CD4-positive, alpha-beta T cell treated with Interleukin-6 at 100 ng/mL for 8 hours (primary cell): ENCODE results near the gene ATP6V1C2.
"Not testable (repeated sequence)": the region's sequence is repeated elsewhere in the genome, so short reads cannot be mapped to it uniquely, and the experiment has no call there.

Experiments used
- DNase-seq: peaks from one replicate; pipeline ENCODE4 v3.0.0-alpha.2; 2020; ENCODE audit warnings: mixed read lengths, low spot score

The ATP6V1C2 gene

DNA sequence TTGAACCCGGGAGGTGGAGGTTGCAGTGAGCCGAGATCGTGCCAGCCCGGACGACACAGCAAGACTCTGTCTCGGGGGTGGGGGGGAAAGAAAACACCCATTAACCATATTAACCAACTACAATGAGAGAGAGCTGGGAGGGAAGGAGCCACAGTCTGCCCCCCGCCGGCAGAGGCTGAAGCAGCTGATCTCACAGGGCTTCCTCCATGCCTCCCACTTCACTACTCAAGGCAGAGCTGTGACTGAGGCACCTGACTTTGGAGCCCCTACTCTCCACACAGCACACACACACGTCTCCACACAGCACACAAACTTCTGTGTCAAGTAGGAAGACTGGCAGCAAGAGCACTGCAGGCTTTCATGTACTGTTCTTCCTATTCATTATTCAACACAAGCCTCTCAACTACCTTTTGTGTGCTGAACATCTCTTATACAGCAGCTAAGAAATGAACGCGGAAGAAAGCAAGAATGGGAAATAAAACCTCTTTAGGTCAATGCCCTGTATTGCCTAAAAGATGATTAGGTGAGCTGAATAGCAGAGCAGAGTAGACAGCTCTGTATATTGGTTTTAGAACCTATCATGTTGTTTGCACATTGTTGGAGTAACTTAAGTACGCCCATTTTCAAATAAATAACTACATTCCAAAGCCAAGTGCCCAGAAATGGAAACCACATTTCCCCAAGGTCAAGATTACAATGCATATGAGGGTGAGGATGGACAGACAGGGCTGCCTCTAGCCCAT lies 65.0 kb downstream of the ATP6V1C2 start:
- DNase-seq: no peak

DNA sequence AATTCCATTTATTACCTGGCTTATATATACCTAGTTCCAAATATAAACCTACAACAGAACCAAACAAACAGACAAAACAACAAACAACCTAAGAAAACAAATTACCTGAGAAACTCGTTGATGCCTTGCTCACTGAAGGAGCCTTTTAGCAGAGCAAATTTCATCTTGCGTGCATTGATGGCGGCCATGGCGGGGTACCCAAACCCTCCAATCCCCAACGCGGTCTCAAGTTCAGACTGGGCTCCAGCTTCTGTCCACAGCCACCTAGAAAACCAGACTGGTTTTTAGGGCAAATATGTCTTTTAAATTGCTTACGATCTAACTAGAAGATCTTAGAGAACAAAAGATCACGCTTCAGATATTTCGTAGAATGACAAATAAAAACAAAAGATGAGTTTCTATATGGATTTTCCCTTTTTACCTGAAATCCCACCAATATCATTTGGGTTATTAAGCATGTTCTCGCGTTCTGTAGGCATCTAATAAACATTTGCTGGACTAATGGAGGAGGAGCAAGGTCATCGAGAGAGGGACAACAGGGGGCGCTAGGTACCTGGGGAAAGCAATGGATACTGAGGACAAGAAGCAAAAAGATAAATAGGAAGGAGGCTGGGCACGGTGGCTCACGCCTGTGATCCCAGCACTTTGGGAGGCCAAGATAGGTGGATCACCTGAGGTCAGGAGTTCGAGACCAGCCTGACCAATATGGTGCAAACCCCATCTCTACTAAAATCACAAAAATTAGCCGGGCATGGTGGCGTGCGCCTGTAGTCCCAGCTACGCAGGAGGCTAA lies 65.9 kb downstream of the ATP6V1C2 start:
- no peak for DNase-seq

DNA sequence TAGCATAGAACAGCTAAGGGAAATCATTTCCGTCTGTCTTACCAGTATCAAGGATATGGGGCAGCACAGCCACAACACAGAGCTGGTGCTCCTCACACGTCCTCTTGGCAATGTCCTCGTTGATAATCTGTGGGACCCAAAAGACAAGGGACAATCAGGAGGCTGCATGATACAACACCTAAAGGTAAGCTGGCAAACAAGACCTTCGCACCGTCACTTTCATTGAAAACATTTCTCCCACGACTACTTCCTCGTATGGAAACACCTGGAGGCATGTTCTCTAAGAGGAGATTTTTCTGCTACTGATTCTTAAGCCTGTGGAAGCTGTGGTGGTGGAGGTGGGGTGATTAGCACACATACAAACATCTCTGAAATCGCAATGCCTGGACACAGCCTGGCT lies 67.4 kb downstream of the ATP6V1C2 start:
- no peak for DNase-seq

DNA sequence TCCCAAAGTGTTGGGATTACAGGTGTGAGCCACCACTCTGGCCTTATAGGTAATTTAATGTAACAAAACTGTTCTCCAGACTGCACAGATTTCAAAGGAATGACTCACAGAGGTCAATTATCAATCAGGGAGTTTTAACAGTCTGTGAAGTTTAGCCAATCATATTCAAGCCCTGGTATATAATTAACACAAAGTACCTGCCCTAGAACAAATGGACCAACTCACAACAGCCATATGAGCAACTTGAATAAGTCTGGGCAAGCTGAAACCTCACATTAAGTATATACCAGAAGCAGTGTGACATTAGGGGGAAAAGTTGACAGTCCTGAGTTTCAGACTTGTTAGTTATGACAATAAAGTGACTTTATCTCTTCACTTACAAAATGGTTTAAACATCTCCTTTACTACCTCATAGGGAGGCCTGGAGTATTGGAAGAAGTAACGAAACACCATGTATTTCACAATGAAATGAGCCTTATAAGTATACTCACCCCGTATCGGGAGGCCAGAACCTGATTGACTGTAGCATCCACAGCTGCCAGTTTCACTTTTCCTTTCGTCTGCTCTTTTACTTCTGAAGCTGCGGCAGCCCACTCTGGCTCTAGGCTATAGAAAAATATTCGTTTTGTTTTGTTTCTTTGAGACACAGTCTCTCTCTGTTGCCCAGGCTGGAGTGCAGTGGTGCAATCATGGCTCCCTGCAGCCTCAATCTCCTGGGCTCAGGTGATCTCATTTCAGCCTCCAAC lies 69.0 kb downstream of the ATP6V1C2 start:
- no peak for DNase-seq

DNA sequence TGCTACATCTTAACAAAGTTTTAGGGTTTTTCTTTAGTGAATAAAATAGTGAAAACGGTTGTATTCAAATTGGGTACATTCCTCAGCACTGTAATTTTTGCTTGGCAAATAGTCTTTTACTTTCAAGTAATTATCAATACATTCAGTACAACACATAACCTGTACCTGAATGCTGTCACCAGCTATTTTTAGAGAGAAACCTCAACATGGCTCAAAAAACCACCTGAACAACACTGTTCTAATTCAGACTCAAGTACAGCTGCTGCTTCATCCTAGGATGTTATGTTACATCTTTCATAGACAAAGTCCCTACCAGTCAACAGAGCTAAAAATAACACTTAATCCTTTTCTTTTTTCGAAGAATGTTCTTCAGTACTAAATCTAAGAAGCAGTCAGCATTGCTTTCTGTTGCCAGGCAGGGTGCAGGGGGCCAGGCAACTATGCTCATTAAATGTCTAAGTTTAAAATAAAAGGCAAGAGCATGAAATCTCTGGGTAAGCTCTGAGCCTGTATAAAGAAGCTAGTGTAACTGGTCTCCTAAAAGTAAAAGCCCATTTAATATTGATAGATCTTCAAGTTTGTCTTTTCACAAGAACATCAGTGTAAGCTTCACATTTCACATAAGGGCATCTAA lies 70.7 kb downstream of the ATP6V1C2 start:
- no peak for DNase-seq

DNA sequence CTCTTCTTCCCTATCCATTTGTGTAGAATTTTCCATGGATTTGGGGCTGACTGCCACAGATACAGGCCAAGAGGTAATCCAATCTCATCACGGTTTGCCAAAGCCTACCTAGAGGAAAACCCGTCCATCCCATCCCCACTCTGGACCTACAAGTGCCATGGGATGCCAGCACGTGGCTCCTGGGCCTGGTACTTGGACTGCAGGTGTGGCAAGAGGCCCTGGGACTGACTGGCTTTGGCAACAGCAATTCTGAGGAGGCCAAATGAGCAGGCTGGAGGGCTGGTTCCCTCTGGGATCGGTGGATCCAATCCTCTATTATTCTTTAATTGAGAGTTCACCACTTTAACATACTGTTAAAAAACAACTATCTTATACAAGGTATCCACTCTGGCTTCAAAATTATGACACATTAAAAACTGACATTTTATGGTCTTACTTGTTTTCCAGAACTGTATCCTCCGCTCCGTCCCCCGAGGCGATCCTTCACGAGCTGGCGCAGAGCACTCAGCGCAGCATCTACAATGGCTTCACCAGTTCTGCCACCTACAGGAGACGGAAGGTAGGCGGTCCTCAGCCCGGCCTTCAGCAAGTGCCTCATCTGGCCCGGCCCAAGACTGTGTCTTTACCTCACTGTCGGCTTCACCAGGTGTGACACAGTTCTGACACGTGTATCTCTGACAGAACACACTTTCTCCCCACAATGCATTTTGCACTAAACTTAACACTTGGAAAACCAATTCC lies 71.4 kb downstream of the ATP6V1C2 start:
- no peak for DNase-seq

DNA sequence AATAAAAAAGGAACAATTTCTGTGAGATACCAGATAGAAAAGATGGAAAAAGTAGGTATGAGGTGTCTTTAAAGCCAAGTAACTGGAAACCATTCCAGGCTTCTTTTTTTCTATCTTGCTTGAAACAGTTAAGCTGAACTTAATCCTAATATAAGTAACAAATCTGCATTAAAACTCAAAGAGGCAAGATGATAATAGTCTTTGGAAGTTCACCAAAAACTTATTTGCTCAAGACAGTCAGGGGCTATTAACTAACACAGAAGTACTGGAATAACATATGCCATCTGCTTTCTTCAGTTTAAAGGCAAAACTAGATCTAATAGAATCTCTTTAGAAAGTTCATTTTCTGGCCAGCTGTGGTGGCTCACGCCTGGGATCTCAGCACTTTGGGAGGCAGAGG lies 72.4 kb downstream of the ATP6V1C2 start:
- no peak for DNase-seq

DNA sequence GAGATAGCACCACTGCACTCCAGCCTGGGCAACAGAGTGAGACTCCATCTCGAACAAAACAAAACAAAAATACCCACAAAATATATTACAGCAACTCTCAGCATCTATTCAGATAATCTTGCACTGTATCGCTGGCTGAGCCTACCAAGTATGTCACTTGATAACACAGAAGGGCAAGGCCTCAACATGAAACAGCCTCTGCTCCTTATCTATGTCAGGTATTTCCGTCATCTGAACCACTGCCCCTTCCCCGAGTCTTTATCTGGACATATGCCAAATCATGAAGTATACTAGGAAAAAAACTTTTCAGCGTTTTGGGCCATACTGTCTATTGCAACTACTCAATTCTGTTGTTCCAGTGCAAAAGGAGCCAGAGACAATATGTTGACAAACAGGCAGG lies 73.4 kb downstream of the ATP6V1C2 start:
- DNase-seq: no peak

DNA sequence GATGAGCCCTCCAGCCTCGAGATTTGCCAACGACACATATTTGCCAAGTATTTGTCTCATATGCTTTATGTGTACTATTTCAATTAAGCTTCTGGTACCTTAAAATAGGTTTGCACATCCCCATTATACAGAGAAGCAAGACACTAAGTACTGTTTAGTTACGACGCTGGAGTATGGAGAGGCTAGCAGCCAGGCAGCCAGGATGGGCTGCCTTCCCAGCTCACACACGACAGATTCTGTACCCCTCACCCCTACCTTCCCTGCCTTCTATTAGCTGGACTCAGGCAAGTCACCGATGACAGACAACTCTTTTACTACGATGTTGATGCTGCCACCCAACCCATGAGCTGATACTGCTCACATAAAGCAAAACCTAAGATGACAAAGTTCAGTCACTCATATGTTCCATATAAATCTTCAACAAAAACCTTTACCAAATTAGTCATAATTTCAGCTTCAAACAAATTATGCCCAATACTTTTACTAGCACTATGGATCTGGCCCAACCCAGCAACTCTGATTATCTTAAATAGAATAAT lies 74.1 kb downstream of the ATP6V1C2 start:
- no peak for DNase-seq

DNA sequence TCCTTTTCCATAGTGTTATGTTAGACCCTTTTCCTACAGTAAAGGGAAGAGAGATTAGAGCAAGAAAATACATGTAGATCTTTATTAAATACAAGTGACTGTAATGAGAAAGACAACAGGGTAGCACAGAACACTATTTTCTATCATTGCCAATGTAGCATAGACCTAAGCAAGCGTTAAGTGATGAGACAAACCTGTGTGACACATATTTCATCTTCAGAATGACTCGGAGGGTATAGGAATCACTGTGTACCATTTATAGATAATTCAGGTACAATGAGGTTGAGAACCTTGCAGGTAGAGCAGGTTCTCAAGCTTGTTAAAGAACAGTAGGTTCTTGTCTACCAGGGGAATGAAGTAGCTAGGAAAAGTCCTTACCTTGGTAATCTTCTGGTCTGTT lies 75.3 kb downstream of the ATP6V1C2 start:
- no peak for DNase-seq

DNA sequence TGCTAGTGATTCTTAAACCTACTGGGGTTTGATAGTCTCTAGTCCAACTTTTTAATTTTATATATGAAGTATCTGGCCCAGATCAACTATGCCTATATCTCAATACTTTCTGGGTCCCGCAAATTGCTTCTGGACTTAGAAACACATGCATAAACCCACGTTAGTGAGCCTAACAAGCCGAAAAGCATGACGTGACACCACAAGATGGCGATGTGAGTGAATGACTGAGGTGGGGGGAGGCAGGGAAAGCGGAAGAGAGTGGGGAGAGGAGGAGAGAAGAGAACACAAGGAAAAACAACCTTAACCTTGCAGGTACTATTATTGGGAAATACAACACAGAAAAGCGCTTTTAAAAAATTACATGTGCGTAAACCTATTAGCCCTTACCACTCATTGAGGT lies 77.4 kb downstream of the ATP6V1C2 start:
- DNase-seq: no peak

DNA sequence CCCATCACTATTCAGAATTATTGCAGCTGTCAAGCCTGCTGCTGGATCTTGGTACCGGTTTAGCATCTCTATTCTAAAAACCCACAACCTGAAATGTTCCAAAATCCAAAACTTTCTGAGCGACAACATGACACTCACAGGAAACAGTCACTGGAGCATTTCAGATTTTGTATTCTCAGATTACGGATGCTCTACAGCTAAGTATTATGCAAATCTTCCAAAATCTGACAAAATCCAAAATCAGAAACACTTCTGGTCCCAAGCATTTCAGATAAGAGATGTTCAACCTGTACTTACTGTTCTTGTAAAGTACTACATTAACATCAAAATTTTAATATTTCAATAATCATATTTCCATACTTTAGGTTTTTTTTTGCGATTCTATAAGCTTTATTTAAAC lies 78.7 kb downstream of the ATP6V1C2 start:
- no peak for DNase-seq

DNA sequence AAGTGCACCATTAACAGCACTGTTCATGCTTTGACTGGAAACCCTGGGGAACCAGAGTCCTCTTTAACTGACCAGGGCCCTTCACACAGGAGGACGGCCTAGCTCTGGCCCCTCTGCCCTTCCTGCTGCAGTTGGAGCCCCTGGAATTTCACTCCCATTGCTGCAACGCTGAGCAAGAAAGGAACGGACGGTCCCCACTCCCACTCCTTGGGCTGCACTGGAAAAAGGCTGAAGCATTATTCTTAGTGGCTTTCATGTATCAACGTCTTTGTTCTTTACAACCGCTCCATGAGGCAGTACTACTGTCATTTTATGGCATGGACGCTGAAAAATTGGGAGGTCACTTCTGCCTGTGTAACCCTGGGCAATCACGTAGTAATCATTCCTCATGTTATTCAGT lies 81.2 kb downstream of the ATP6V1C2 start:
- no peak for DNase-seq

DNA sequence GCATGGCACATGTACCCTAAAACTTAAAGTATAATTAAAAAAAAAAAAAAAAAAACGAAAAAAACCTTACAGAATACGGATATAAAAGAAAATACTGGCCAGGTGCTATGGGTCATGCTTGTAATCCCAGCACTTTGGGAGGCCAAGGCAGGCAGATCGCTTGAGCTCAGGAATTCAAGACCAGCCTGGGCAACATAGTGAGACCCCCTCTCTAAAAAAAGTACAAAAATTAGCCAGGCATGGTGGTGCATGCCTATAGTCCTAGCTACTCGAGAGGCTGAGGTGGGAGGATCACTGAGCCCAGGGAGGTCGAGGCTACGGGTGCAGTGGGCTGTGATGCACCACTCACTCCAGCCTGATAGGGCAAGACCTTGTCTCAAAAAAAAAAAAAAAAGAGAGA lies 84.6 kb downstream of the ATP6V1C2 start:
- not testable (repeated sequence) for DNase-seq

DNA sequence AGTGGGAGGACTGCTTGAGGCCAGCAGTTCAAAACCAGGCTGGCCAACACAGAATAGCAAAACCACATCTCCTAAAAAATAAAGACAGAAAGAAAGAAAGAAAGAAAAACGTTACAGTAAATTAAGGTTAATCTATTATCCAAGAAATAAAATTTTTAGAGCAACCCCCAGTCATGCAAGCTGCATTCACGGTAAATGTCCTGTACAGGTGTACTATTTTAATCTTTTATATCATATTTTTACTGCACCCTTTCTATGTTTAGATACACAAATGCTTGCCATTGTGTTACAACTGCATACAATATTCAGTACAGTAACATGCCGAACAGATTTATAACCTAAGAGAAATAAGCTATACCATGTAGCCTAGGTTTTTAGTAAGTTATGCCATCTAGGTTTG lies 85.1 kb downstream of the ATP6V1C2 start:
- no peak for DNase-seq

DNA sequence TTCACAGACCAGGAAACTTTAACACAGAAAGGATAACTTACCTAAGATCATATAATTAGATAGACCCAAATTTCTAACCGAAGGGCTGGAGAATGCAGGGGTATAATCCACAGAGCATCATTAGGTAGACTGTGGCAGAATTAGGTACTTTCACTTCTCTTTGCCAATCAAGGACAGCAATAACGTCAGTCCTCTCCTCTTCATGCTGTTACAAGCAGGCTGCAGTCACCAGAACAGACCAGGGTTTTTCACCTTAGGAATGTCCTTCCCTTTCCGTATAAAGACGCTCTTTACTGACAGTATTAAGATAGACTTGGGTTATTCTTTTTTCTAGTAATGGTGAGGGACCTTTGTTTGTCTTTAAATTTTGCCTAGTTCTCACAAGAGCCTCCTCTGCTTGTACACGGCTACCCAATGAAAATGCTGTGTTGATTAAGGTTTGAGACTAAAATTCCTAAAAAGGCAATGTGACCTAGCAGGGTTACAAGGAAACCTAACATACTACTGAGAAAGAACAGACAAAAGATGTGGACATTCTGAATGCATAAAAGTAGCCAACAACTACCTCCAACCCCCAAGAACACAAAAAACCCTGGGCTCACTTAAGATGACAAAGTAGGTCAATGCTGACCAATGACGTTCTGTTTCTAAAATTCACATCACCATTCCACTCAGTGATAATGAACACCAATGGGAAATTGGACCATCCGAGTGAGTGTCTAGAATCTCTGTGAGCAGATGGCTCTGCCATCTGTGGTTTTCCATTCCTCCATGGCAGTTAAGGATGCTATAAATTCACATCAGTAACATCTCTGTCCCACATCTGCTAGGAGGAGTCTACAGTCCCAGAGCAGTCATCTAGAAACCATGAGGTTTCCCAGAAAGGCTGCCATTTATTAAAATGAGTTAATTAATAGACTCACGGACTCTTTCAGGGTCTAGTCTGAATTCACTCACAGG lies 89.1 kb downstream of the ATP6V1C2 start:
- no peak for DNase-seq

DNA sequence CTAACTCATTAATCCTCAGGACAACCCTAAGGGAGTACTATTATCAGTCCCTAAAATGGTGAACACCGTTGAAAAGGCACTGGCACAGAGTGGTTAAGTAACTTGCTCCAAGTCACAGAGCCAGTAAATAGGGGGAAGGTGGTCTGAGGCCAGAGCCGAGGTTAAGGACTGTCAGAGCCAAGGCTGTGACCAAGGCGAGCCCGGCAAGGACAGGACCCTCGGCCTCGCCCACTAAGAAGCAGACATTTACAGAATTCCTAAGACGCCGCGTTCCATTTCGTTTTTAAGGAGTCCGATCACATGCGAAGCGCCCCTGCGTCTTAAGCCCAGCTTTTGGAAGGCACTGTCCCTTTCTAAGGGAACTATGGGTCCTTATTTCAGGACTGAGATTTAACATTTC lies 90.1 kb downstream of the ATP6V1C2 start:
- no peak for DNase-seq

DNA sequence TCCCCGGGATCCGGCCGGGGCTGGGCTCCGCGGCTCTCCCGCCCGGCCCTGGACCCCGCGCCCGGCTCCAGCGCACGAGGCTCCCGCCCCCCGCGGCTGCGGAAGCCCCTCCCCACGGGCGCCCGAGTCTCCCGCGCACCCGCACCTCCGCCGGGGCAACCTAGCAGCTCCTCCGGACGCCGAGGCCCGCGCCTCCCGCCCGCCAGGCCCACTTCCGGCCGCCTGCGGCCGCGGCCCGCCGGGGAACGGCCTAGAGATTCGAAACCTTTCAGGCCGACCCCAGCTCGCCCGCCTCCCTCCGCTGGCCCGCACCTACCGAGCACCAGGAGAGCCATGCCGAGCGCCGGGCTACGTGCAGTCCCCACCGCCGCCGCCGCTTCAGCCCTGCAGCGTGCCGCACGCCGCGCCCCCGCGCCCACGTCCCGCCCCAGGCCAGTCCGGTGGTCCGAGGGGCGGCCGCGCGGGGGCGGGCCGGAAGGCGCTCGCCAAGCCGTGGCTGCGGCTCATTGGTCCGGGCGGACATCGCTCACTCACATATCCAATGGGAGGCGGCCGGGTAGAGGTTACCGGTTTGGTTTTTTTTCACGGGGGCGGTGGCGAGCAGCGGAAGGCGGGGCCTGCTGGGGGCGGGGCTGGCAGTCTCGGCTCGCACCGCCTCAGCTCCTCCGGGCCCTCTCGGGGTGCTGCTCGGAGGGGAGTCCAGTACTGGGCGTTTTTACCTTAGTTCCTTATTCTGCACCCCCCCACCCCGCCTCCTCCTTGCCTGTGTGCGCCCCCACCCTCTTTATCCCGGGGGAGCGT lies 91.1 kb downstream of the ATP6V1C2 start, which contains the start of gene PDIA6:
TSS of gene PDIA6 (minus strand) at position 424 of the 801 bp plus-strand sequence. CDS start at position 335, 89 bp downstream.
- DNase-seq: peak; percentile 93
